Measurements from ENCODE around the gene OSBPL5. TPM values are rescaled to one million over a fixed set of nuclear protein-coding genes. Genes with fewer than 3 reads are reported as not detected.

OSBPL5 gene
- polyA plus RNA-seq, 3 donors: 3.1 to 30.3 (median 6.8) TPM

DNA sequence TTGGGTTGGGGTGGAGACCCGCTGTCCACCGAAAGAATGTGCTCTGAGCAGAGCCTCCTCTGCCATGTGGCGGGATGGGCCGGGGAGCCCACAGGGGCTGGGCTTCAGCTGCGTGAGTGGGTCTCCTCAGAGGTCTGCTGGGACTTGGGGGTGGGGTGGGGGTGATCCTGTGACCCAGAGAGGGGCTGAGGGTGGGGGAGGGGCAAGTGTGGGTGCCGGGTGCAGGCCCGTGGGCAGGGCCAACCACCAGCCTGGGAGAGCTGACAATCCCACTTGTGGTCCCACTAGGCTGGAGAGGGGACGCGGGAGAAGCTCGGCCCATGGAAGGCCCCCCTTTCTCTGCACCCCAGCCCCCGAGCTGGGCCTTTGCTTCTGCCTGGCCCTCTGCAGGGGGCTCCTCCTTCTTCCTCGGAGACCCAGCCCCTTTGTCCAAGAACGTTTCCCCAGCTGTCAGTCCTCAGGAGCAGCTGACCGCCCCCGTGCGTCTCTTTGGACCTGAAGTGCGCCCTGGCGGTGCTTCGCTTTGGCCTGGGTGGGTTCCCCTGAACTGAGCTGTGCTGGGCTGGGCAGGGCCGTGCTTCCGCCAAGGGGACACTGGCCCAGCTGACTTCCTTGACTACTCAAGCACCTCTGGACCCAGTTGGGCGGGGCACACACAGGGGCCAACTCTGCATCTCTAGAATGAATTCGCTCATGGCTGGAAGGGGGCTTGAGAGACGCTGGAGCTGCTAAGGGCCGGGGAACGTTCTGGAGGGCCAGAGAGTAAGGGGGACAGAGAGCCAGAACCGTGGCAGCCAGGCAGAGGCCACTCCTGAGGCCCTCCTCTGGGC is 30.2 kb downstream of the OSBPL5 start:
- H3K27ac ChIP-seq (ENCODE audit: low read depth in 1 of 2, low read length in 2 of 2): no peak overlapping the region
- 79% methylated on average over 24 of the region's 27 CpGs for WGBS (ENCODE audit: insufficient coverage)
- no peak overlapping the region for H2AFZ ChIP-seq (ENCODE audit: insufficient read depth, low read depth, low read length, poor library complexity, severe bottlenecking)
- no peaks in the 10 kb centered on the region for H3K9me3 ChIP-seq (replicated peaks in 1 of 2; ENCODE audit: control insufficient read depth in 1 of 2, insufficient read depth in 1 of 2, low read length in 2 of 2)
- H3K4me3 Mint-ChIP-seq: peak overlapping the region in 1 of 2 donors; percentile 26
- peaks cover 0 to 3% (median 2%) of the 10 kb centered on the region in 3 donors for H3K27me3 Mint-ChIP-seq (ENCODE audit: low read depth in 3 of 3)
- H3K36me3 Mint-ChIP-seq: peaks cover 3 to 16% of the 10 kb centered on the region in 2 donors
- H3K27me3 ChIP-seq (ENCODE audit: control insufficient read depth in 2 of 2, insufficient read depth in 2 of 2, low read length in 2 of 2): no peaks in the 10 kb centered on the region
- peaks cover 75% of the 10 kb centered on the region for H3K79me2 ChIP-seq (ENCODE audit: insufficient read depth, low read length)
- H3K4me2 ChIP-seq (replicated peaks; ENCODE audit: extremely low read depth, low read length, poor library complexity, severe bottlenecking): no peak overlapping the region
- DNase-seq: no peak
- peak overlapping the region in 1 of 7 donors; percentile 24 for H3K27ac Mint-ChIP-seq
- peaks cover 46% of the 10 kb centered on the region for H3K4me1 Mint-ChIP-seq
- H3K4me3 ChIP-seq (replicated peaks in 1 of 3; ENCODE audit: low read depth in 2 of 3, low read length in 3 of 3): no peak overlapping the region
- peaks cover 0 to 5% of the 10 kb centered on the region in 2 donors for H3K36me3 ChIP-seq (replicated peaks in 1 of 2; ENCODE audit: control insufficient read depth in 1 of 2, insufficient read depth in 2 of 2, low read length in 2 of 2)
- no peak for TF ChIP-seq CTCF (IDR thresholded peaks at IDR 0.05)
- peak overlapping the region; percentile 32 for H3K9ac ChIP-seq (ENCODE audit: insufficient read depth, low read length, poor library complexity, severe bottlenecking)
- peaks cover 98% of the 10 kb centered on the region for H4K20me1 ChIP-seq (ENCODE audit: insufficient read depth, low read length)
- peaks cover 47 to 65% of the 10 kb centered on the region in 2 donors for H3K4me1 ChIP-seq (ENCODE audit: control insufficient read depth in 1 of 2, insufficient read depth in 2 of 2, low read length in 2 of 2)
- peaks cover 0 to 2% (median 0%) of the 10 kb centered on the region in 7 donors for H3K9me3 Mint-ChIP-seq
- intact Hi-C loops (cut with micrococcal nuclease): no loop called here

GRCh38 chr11:3134218-3134621 is 30.9 kb downstream of the OSBPL5 start:
- no peak overlapping the region for H2AFZ ChIP-seq (ENCODE audit: insufficient read depth, low read depth, low read length, poor library complexity, severe bottlenecking)
- 100% methylated on average over 1 of the region's 4 CpGs for WGBS (ENCODE audit: insufficient coverage)
- no peak overlapping the region for H3K27ac ChIP-seq (ENCODE audit: low read depth in 1 of 2, low read length in 2 of 2)
- Mint-ChIP-seq H3K36me3 (peaks cover 3 to 17% of the 10 kb centered on the region in 2 donors), H3K4me1 (peaks cover 46% of the 10 kb centered on the region), H3K9me3 (peaks cover 0 to 2% (median 0%) of the 10 kb centered on the region in 7 donors), H3K27ac (no peak overlapping the region), H3K27me3 (ENCODE audit: low read depth in 3 of 3) (peaks cover 0 to 3% (median 2%) of the 10 kb centered on the region in 3 donors), H3K4me3 (no peak overlapping the region)
- no peak for TF ChIP-seq CTCF (IDR thresholded peaks at IDR 0.05)
- H3K4me1 ChIP-seq (ENCODE audit: control insufficient read depth in 1 of 2, insufficient read depth in 2 of 2, low read length in 2 of 2): peaks cover 47 to 59% of the 10 kb centered on the region in 2 donors
- no peak for DNase-seq
- H3K9ac ChIP-seq (ENCODE audit: insufficient read depth, low read length, poor library complexity, severe bottlenecking): peak overlapping the region; percentile 21
- intact Hi-C loops (cut with micrococcal nuclease): no loop called here
- no peak overlapping the region for H3K4me3 ChIP-seq (replicated peaks in 1 of 3; ENCODE audit: low read depth in 2 of 3, low read length in 3 of 3)
- H3K36me3 ChIP-seq (replicated peaks in 1 of 2; ENCODE audit: control insufficient read depth in 1 of 2, insufficient read depth in 2 of 2, low read length in 2 of 2): peaks cover 0 to 5% of the 10 kb centered on the region in 2 donors
- no peak overlapping the region for H3K4me2 ChIP-seq (replicated peaks; ENCODE audit: extremely low read depth, low read length, poor library complexity, severe bottlenecking)
- peaks cover 98% of the 10 kb centered on the region for H4K20me1 ChIP-seq (ENCODE audit: insufficient read depth, low read length)
- H3K79me2 ChIP-seq (ENCODE audit: insufficient read depth, low read length): peaks cover 68% of the 10 kb centered on the region
- H3K9me3 ChIP-seq (replicated peaks in 1 of 2; ENCODE audit: control insufficient read depth in 1 of 2, insufficient read depth in 1 of 2, low read length in 2 of 2): no peaks in the 10 kb centered on the region
- H3K27me3 ChIP-seq (ENCODE audit: control insufficient read depth in 2 of 2, insufficient read depth in 2 of 2, low read length in 2 of 2): no peaks in the 10 kb centered on the region
